AG09319 (cell line): ENCODE data around the gene EVI5.

ENCODE experiments used
- DNase-seq: peaks from one replicate; pipeline ENCODE4 v3.0.0-alpha.2; 2010; ENCODE audit warnings: low read depth; ENCODE audit errors: extremely low read depth
- TF ChIP-seq, protein P1 (sequence below): IDR thresholded peaks from 2 replicates; pipeline ENCODE4 v1.5.1; 2011; ENCODE audit warnings: low read depth, mild to moderate bottlenecking, inconsistent platforms, low read length, moderate library complexity

Gene EVI5

GRCh38 chr1:92504291-92505014, 280.5 kb downstream of the EVI5 start:
- TF ChIP-seq, protein P1, sequence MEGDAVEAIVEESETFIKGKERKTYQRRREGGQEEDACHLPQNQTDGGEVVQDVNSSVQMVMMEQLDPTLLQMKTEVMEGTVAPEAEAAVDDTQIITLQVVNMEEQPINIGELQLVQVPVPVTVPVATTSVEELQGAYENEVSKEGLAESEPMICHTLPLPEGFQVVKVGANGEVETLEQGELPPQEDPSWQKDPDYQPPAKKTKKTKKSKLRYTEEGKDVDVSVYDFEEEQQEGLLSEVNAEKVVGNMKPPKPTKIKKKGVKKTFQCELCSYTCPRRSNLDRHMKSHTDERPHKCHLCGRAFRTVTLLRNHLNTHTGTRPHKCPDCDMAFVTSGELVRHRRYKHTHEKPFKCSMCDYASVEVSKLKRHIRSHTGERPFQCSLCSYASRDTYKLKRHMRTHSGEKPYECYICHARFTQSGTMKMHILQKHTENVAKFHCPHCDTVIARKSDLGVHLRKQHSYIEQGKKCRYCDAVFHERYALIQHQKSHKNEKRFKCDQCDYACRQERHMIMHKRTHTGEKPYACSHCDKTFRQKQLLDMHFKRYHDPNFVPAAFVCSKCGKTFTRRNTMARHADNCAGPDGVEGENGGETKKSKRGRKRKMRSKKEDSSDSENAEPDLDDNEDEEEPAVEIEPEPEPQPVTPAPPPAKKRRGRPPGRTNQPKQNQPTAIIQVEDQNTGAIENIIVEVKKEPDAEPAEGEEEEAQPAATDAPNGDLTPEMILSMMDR, result no peak
- no peak for DNase-seq

DNA sequence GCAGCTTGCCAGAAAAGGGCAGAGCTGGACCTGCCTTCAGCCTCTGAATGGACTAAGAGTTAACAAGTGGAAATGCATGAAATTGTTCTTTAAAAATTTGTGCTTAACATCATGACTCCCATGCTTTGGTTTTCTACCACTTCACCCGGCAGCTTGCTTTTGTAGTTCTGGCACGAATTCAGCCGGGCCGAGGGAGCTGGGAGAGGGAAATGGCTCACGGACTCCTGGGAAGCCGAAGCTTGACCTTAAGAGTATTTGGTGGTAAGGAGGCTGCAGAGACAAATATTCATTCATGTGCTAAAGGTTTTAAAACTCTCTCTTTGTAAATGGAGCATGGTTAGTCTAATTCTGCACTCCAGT, 281.0 kb downstream of the EVI5 start:
- TF ChIP-seq, protein P1, result no peak
- no peak for DNase-seq

GRCh38 chr1:92503043-92503925, 281.6 kb downstream of the EVI5 start:
- no peak for DNase-seq
- TF ChIP-seq, protein P1, result no peak

GRCh38 chr1:92502247-92502646, 282.7 kb downstream of the EVI5 start:
- TF ChIP-seq, protein P1, result no peak
- DNase-seq, result peak; percentile 16

- no peak for DNase-seq
- TF ChIP-seq, protein P1, result no peak
Measured at GRCh38 chr1:92500552-92500951, 284.4 kb downstream of the EVI5 start.

- no peak for DNase-seq
- TF ChIP-seq, protein P1, result no peak
Measured at GRCh38 chr1:92495392-92496063, 289.4 kb downstream of the EVI5 start.
